K562 (cell line): ENCODE data around the gene FMNL3. TPM values are rescaled to one million over a fixed set of nuclear protein-coding genes. Genes with fewer than 3 reads are reported as not detected.
A peak's percentile ranks its signal among the peaks of the same experiment; 100 is the strongest.

Experiments used
- BHLHE40 ChIP-seq: IDR thresholded peaks from 2 replicates; pipeline ENCODE4 v1.6.1; 2011; ENCODE audit warnings: low read length, improper control_type of control experiment
- BRCA1 ChIP-seq, 2 experiments: fragments of 450-650 bp in 1 of 2; sonication (generic) in 1 of 2; formaldehyde crosslinking in 1 of 2; IDR thresholded peaks; 2 replicates each; pipeline versions ENCODE4 v1.5.0 to v1.6.1; 2017 to 2020; ENCODE audit warnings: mild to moderate bottlenecking in 1 of 2, missing genetic modification reagents in 1 of 2
- CEBPB ChIP-seq: fragments of 450-650 bp; IDR thresholded peaks from 2 replicates; pipeline ENCODE4 v1.6.1; 2016; ENCODE audit warnings: missing genetic modification characterization, missing compliant biosample characterization
- ELF2 ChIP-seq: fragments of 250-450 bp; sonication (Bioruptor Pico); IDR thresholded peaks from 2 replicates; pipeline ENCODE4 v1.5.0; 2021; ENCODE audit warnings: mild to moderate bottlenecking
- FOXJ3 ChIP-seq: sonication (generic); formaldehyde crosslinking; IDR thresholded peaks from 2 replicates; pipeline ENCODE4 v1.4.0; 2020; ENCODE audit warnings: mild to moderate bottlenecking, missing genetic modification reagents
- NKRF ChIP-seq: fragments of 450-650 bp; IDR thresholded peaks from 2 replicates; pipeline ENCODE4 v1.6.1; 2016; ENCODE audit warnings: borderline replicate concordance
- PURB ChIP-seq: sonication (generic); formaldehyde crosslinking; IDR thresholded peaks from 2 replicates; pipeline ENCODE4 v1.9.0; 2021; ENCODE audit warnings: low read depth, mild to moderate bottlenecking, missing genetic modification reagents
- TCF7 ChIP-seq: sonication (generic); IDR thresholded peaks from 2 replicates; pipeline ENCODE4 v1.6.1; 2016; ENCODE audit warnings: antibody characterized with exemption, borderline replicate concordance
- TRIM24 ChIP-seq, 2 experiments: fragments of 450-650 bp; IDR thresholded peaks; 2 replicates each; pipeline ENCODE4 v1.6.1; 2016
- ZBTB26 ChIP-seq: fragments of 450-650 bp; formaldehyde crosslinking; IDR thresholded peaks from 2 replicates; pipeline ENCODE4 v1.4.0; 2022; ENCODE audit warnings: missing genetic modification characterization
- polyA plus RNA-seq, 8 experiments: library from polyadenylated mRNA; depleted of rRNA in 4 of 8; stranded (reverse) in 5 of 8; unstranded in 3 of 8; fragments of >200 nt; fragmentation: Nextera tagmentation in 2 of 8; fragmentation: Illumina TruSeq in 1 of 8; extraction: Ambion mirVana in 2 of 8; extraction: Trizol in 1 of 8; gene quantifications; 2 replicates each; pipeline versions ENCODE4 v1.2.1 to v1.2.3, GENCODE V29; 2011 to 2014; ENCODE audit warnings: inconsistent platforms in 1 of 8, missing spikeins in 1 of 8
- total RNA-seq, 7 experiments: library from RNA; depleted of rRNA in 6 of 7; stranded (reverse); fragments of >200 nt in 6 of 7; fragmentation: Illumina TruSeq in 2 of 7; extraction: Trizol in 2 of 7; gene quantifications; 2 replicates each; pipeline versions ENCODE4 v1.2.1 to v1.2.3, GENCODE V29; 2011 to 2021; ENCODE audit warnings: low replicate concordance in 1 of 7
- TF ChIP-seq, protein P1 (sequence below): fragments of 250-450 bp; sonication (Bioruptor Pico); IDR thresholded peaks from 2 replicates; pipeline ENCODE4 v1.8.0; 2021; ENCODE audit warnings: mild to moderate bottlenecking, moderate library complexity
- TF ChIP-seq, protein P2 (sequence below), 2 experiments: fragments of 450-650 bp; IDR thresholded peaks; 2 replicates each; pipeline ENCODE4 v1.6.1; 2016

Gene FMNL3
- total and polyA plus RNA-seq, 9 of the 15 experiments (the other 6 are each of a cell fraction or from before 2014, with no cell fraction given), result 0.49 to 14.4 (median 6.8) TPM

DNA sequence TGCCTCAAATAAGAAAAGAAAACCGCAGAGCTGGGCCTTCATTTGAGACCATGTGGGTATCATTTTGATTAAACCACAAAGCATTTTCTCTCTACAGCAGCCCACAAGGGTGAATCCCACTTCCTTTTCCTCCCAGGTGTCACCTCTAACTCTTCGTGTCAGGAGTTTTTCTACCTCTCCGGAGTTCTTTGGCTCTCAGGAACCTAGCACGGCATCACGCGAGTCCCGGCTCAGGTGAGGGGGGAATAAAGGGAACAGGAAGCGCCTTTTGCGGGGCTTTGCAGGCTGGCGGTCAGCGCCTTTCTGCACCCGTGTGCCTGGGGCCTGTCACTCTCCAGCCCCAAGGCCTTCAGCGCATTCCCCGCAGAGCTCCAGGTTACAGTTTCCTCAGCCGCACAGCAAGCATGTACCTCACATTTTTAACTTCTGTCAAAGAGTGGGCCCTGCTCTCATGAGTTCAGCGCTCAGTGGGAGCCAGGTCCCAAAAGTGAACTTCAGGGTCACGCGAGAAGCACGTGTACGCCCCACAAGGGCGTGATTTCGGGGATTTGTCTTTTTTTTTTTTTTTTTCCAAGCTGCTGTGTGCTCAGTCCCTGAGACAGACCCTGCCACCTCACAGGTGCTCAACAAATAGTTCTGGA is 84.6 kb downstream of the FMNL3 start (continued):
- no peak for TF ChIP-seq FOXJ3 (CRISPR knock-in tag)
- peak; percentile 87 for TF ChIP-seq BHLHE40
- TF ChIP-seq, protein P1, sequence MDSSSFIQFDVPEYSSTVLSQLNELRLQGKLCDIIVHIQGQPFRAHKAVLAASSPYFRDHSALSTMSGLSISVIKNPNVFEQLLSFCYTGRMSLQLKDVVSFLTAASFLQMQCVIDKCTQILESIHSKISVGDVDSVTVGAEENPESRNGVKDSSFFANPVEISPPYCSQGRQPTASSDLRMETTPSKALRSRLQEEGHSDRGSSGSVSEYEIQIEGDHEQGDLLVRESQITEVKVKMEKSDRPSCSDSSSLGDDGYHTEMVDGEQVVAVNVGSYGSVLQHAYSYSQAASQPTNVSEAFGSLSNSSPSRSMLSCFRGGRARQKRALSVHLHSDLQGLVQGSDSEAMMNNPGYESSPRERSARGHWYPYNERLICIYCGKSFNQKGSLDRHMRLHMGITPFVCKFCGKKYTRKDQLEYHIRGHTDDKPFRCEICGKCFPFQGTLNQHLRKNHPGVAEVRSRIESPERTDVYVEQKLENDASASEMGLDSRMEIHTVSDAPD (CRISPR knock-in tag), result no peak
- TF ChIP-seq BRCA1 (IDR thresholded peaks at IDR 0.05), result no peak
- TF ChIP-seq BRCA1 (CRISPR knock-in tag; IDR thresholded peaks at IDR 0.05), result no peak
- no peak for TF ChIP-seq ELF2 (CRISPR knock-in tag)
- TF ChIP-seq, protein P2, sequence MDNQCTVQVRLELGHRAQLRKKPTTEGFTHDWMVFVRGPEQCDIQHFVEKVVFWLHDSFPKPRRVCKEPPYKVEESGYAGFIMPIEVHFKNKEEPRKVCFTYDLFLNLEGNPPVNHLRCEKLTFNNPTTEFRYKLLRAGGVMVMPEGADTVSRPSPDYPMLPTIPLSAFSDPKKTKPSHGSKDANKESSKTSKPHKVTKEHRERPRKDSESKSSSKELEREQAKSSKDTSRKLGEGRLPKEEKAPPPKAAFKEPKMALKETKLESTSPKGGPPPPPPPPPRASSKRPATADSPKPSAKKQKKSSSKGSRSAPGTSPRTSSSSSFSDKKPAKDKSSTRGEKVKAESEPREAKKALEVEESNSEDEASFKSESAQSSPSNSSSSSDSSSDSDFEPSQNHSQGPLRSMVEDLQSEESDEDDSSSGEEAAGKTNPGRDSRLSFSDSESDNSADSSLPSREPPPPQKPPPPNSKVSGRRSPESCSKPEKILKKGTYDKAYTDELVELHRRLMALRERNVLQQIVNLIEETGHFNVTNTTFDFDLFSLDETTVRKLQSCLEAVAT (IDR thresholded peaks at IDR 0.05), result no peak
- TF ChIP-seq PURB (CRISPR knock-in tag), result no peak
- TF ChIP-seq NKRF, result peak; percentile 61; the same call in 1 of the 2 replicates
- no peak for TF ChIP-seq ZBTB26
- no peak for TF ChIP-seq CEBPB (tag)
- no peak for TF ChIP-seq TCF7
- TF ChIP-seq TRIM24 (IDR thresholded peaks at IDR 0.05), result no peak
